HG02938 (cell line): ENCODE data around the gene DLX5.

Experiments used
- ATAC-seq: cut with Tn5 transposase; IDR thresholded peaks from one replicate; pipeline ENCODE4 v1.9.1; 2021; ENCODE audit warnings: mild to moderate bottlenecking, moderate library complexity; ENCODE audit not compliant: unreplicated experiment

DLX5 gene

DNA sequence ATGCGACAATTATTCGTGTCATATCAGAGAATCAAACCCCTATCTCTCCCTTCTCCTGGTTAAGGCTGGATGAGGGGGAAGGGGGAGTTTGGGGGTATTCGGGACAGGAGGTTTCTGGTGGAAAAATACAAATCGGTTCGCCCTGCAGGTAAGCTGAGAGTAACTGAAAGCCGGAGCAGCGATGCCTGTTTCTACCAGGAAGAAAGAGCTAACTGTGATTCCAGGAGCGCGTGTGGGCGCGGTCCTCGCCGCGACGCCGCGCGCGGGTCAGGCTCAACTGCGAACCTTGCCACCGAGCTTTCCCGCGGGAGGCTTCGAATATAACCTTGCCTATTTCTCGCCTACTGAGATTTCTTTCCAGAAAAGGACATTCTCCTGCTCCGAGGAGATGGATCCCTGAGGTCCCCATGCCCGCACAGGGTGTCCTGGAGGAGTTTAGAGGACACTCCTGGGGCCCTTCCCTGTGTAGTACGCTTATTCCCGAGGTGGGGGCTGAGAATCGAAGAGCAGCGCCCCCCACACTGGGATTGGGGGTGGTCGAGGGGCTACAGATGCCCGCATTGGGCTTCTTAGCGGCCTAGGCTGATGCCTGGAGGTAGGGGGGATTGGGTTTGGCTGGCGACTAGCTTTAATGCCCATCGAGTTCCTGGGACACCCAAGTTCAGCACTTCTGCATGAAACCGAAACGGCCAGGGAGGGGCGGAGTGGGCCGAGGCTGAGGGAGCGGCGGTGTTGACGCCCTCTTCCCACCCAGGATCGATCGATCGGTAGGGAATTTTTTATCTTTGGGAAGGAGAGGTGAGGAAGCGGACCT lies 32.2 kb downstream of the DLX5 start:
- no peak for ATAC-seq

DNA sequence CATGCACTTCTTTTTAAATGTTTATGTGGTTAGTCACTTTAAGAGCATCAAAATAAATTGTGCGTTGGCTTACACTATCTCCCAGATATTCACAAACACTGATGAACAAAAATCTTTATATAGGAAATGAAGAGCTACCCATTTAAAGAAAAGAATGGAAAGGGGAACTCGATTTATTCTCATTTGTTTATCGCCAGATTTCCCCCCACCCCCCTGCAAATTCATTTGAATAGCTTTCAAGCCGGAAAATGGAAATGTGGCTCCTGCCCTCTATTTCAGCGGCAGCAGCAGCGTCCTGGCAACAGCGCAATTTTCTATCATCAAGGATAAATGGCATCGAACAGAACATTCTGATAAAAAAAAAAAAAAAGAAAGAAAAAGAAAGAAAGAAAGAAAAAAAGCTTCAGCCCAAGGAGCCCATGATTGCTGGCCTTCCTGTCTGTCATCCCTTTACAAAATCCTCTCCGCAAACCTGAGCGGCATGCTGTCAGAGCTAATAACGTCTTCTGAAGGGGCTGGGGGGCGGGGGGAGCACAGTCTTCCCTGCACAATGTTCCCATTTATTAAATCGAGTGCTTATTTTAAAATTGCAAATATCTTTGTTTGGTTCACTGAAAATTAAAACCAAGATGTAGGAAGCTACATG lies 33.0 kb downstream of the DLX5 start:
- ATAC-seq = no peak

DNA sequence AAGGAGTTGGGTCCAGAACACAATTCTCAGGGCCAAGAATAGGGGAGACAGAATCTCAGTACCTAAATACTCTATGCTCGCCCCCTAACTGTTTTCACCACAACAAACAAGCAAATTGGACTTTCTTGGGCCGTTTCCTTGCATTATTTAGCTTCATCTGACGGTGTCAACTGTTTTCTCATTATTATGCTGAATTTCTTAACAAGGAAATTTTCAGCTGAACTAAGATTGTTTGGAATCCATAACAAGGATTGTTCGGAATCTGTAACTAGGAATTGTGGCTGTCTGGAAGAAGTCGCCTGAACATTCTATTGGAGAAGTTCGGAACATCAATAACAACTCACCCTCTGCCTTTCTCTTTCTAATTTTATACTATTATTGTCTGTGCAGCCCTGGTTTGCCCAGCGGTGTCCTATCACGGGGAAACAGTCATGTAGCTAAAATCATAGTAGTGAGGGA lies 34.7 kb downstream of the DLX5 start:
- ATAC-seq = no peak

DNA sequence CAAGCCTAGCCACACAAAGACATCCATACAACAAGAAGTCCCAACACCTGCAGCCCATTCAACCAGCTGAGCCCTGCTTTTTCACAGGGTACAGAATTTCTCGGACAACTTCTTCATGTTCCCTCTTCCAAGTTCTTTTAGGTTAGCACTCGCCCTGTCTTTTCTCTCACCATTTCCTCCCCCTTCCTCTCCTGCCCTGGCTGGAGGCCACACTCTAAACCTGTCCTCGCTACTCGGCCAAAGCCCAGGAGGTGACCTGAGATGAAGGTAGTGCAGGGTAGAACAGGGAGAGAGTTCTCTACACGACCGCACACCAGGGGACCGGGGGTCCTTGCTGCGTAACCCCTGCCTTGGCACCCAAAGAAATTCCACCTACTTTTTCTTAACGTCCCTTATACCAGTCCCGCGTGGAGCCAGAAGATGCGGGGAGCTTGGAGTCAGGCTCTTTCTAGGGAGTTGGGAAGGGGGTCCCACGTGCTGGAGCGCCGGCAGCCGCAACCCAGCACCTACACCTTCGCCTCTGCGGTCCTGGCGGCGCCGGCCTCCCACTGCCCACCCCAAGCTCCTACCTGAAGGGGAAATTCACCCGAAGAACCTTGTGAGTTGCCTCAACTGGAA lies 35.3 kb downstream of the DLX5 start:
- ATAC-seq = no peak

DNA sequence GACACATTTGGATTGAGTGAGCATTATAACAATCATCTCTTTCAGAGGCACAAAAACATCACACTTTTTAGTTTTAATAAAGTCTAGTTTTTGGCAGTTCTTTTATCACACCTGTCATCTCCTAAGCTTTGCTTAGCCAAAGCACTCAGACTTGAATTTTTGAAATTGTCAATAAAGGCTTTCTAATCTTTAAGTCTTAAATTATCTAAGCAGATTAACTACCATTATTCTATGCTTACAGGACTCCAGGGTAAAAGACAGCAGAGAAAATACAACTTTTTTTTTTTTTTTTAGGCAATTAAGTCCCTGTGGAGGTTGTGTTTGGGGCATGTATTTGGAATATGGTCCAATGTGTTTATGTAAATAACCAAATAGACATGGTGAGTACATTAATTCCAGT lies 36.9 kb downstream of the DLX5 start:
- no peak for ATAC-seq

DNA sequence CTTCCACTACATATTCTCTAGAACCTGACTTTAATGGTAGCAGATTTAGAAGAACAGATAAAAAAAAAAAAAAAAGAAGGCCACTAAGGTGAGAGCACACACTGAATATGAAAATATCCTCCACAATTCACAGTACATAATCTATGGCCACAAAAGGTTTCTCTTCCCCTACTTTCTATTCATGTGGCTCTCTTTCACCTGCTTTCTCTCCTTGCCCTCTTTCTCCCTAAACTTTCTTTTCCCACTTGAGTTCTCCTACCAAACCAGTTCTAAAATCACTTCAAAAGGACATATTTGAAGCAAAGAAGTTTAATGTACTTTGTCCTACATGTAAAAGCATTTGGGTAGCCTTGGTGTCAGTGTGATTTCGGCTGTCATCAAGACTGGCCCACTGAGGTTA lies 37.7 kb downstream of the DLX5 start:
- no peak for ATAC-seq

DNA sequence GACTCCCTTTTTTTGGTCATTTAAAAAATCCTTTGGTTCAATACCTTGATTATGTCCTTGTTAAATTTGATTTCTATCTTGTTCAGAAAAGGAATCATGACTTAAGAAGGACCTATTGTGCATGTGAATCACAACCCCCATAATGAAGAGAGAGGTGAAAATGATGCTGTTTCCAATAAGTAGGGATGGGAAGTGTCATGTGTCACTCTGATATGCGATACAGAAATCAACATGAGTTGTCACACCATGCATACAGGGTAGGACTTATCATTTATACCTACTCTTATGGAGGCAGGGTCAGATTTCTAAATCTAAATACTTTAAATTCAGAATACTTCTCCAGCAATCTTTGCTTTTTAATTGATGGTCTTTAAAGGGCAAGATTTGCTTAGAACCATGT lies 38.6 kb downstream of the DLX5 start:
- ATAC-seq = no peak

DNA sequence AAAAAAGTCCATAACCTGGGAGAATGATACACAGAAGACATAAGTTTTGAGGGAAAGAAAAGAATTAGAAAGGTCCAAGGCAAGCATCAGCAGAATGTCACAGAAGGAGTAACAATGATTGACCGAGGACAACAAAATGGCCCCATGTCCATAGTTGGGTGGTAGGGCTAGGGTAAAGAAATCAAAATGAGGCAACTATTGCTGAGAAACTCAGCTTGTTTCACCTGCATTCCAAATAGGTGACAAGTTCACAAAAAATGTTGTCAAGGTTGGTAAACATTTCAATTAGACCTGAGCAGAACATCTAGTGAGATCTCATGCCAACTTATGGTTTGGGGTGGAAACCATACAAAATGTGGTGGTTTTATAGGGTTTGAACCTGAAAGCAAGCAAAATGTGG lies 42.0 kb downstream of the DLX5 start:
- ATAC-seq = no peak

DNA sequence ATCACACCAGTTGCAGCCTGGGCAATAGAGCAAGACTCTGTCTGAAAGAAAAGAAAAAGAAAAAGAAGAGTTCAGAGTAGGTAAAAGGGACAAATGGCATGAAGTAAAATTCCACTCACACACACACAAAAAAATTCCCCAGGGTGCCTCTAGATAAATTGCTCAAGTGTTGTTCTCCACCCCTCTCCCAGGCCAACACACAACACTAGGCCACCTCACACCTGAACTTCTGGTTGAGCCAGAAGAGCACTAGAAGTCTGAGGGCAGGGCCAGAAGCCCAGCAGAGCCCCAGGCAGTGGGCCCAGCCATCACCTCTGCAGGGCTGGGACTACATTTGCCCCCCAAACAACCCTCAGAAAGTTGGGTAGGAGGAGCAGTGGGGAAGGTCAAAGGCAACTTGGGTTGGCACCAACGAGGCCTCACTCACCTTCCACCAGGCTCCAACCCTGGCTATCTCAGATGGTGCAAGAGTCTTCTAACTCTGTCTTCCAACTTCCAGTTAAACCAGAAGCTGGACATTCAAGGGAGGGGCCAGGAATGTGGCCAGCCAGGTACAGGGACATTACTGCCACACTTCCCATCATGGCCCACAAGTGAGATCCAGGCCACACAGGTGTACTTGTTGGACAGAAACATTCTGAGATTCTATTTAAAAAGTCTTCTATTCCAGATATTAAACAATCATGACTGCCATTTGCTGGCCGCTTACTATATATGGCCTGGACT lies 44.9 kb downstream of the DLX5 start:
- no peak for ATAC-seq

DNA sequence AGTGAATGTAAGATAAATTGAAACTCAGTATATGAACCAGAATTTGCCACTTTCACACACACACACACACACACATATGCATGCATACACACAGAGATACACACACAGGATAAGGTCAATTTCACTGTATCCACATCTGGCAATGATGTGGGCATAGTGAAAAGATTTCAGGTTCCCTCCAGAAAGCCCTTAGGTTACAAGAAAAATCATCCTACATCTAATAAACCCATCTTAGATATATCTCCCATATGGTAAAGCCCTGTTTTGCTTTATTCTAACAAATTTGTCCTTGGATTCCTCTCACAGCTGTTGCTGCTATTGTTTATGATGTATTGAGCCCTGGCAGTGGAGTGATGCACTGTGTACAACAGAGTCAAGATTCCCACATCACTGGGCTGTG lies 47.2 kb downstream of the DLX5 start:
- no peak for ATAC-seq

DNA sequence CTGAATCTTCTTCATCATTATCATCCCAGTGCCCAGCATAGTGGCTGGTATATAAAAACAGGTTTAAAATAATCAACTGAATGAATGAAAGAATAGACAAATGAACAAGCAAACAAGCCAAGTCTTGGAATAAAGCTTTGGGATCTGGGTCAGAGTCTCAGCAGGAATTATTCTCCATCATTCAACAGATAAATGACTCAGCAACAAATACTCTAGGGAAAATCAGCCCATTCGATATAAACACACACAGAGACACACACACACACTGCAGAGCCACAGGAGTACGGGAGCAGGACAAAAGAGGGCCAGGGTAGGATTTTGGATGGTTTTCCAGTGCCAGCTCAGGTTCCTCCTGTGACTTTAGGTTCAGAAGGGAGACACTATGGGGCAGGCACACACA lies 48.5 kb downstream of the DLX5 start:
- ATAC-seq = no peak

DNA sequence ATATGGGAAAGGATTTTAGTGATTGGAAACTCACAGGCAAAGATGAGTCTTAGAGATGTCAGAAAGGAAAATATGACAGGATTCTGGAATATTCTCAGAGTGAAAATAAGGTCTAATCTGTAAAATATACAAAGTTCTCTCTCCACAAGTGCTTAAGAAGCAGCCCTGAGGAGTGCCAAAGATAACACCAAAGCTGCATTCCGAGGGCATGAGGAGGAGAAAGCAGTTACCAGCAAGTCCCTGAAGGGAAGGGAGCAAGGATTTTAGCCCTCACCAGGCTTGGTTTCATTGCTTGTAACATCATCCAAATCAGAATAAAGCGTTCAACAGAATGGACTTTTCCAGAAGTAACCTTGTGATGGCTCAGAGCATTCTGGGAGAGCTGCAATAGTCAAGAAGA lies 50.6 kb downstream of the DLX5 start:
- ATAC-seq = no peak

DNA sequence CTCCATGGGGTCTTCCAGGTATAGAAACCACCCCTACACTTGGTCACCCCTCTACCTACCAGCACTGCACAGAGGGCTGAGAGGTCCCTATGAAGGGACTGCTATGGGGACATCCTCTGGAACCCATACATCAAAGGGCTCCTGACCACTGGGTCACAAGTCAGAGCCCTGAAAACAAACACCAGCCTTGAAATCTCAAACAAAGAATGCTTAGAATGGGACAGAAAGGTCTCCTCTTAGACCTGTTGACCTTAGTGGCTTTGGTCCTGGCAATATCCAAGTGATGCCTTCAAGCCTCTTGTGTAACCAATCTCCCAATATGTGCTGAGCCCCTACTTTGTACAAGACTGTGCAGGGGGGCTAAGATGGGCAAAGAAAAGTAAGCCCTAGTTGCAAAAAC lies 53.9 kb downstream of the DLX5 start:
- ATAC-seq = no peak
